ENCODE measurements around the gene BICDL1. TPM values are rescaled to one million over a fixed set of nuclear protein-coding genes. Genes with fewer than 3 reads are reported as not detected.

Gene BICDL1
- total RNA-seq, 1 experiment from 2014 or later, result 2.4 TPM

GRCh38 chr12:120096671-120097202 lies 107.7 kb downstream of the BICDL1 start:
- DNase-seq (ENCODE audit: low spot score), result no peak
- BruUV-seq (replicated peaks), result no TSS peak
- ChIA-PET POLR2A (ENCODE audit: low non-redundant PET) (no interaction called here), CTCF (no interaction called here)
- Histone ChIP-seq H3K9me3 (ENCODE audit: low read depth, low read length, poor library complexity, severe bottlenecking) (no peaks in the 10 kb centered on the region), H3K4me1 (ENCODE audit: insufficient read depth, low read length, poor library complexity, severe bottlenecking) (peaks cover under 1% of the 10 kb centered on the region), H3K27me3 (replicated peaks; ENCODE audit: insufficient read depth, low read depth, low read length, poor library complexity) (no peaks in the 10 kb centered on the region), H3K4me3 (ENCODE audit: low read depth, low read length, poor library complexity, severe bottlenecking) (no peak overlapping the region), H3K27ac (ENCODE audit: low read depth, low read length, poor library complexity, severe bottlenecking) (no peak overlapping the region), H3K36me3 (ENCODE audit: insufficient read depth, low read length, poor library complexity, severe bottlenecking) (peaks cover 7% of the 10 kb centered on the region)
- intact Hi-C loops (cut with micrococcal nuclease; ENCODE audit: unreplicated experiment), result no loop called here
- TF ChIP-seq EZH2 (IDR thresholded peaks at IDR 0.05; ENCODE audit: borderline replicate concordance, low read depth, low read length, poor library complexity, severe bottlenecking), result no peak
- TF ChIP-seq, protein P1, sequence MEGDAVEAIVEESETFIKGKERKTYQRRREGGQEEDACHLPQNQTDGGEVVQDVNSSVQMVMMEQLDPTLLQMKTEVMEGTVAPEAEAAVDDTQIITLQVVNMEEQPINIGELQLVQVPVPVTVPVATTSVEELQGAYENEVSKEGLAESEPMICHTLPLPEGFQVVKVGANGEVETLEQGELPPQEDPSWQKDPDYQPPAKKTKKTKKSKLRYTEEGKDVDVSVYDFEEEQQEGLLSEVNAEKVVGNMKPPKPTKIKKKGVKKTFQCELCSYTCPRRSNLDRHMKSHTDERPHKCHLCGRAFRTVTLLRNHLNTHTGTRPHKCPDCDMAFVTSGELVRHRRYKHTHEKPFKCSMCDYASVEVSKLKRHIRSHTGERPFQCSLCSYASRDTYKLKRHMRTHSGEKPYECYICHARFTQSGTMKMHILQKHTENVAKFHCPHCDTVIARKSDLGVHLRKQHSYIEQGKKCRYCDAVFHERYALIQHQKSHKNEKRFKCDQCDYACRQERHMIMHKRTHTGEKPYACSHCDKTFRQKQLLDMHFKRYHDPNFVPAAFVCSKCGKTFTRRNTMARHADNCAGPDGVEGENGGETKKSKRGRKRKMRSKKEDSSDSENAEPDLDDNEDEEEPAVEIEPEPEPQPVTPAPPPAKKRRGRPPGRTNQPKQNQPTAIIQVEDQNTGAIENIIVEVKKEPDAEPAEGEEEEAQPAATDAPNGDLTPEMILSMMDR (conservative IDR thresholded peaks at IDR 0.05; ENCODE audit: low read depth, low read length), result no peak

GRCh38 chr12:120098756-120099470 lies 109.9 kb downstream of the BICDL1 start:
- no peak overlapping the region for H3K27ac ChIP-seq (ENCODE audit: low read depth, low read length, poor library complexity, severe bottlenecking)
- peaks cover 21% of the 10 kb centered on the region for H3K36me3 ChIP-seq (ENCODE audit: insufficient read depth, low read length, poor library complexity, severe bottlenecking)
- no TSS peak for BruUV-seq (replicated peaks)
- intact Hi-C loops (cut with micrococcal nuclease; ENCODE audit: unreplicated experiment), result no loop called here
- H3K4me1 ChIP-seq (ENCODE audit: insufficient read depth, low read length, poor library complexity, severe bottlenecking), result no peaks in the 10 kb centered on the region
- CTCF ChIA-PET, result no interaction called here
- POLR2A ChIA-PET (ENCODE audit: low non-redundant PET), result no interaction called here
- H3K27me3 ChIP-seq (replicated peaks; ENCODE audit: insufficient read depth, low read depth, low read length, poor library complexity), result no peaks in the 10 kb centered on the region
- TF ChIP-seq, protein P1 (conservative IDR thresholded peaks at IDR 0.05; ENCODE audit: low read depth, low read length), result no peak
- no peak for TF ChIP-seq EZH2 (IDR thresholded peaks at IDR 0.05; ENCODE audit: borderline replicate concordance, low read depth, low read length, poor library complexity, severe bottlenecking)
- DNase-seq (ENCODE audit: low spot score), result no peak
- no peak overlapping the region for H3K4me3 ChIP-seq (ENCODE audit: low read depth, low read length, poor library complexity, severe bottlenecking)
- H3K9me3 ChIP-seq (ENCODE audit: low read depth, low read length, poor library complexity, severe bottlenecking), result no peaks in the 10 kb centered on the region

- TF ChIP-seq, protein P1 (conservative IDR thresholded peaks at IDR 0.05; ENCODE audit: low read depth, low read length), result no peak
- no peak for TF ChIP-seq EZH2 (IDR thresholded peaks at IDR 0.05; ENCODE audit: borderline replicate concordance, low read depth, low read length, poor library complexity, severe bottlenecking)
- Histone ChIP-seq H3K36me3 (ENCODE audit: insufficient read depth, low read length, poor library complexity, severe bottlenecking) (peaks cover 22% of the 10 kb centered on the region), H3K27me3 (replicated peaks; ENCODE audit: insufficient read depth, low read depth, low read length, poor library complexity) (no peaks in the 10 kb centered on the region), H3K4me1 (ENCODE audit: insufficient read depth, low read length, poor library complexity, severe bottlenecking) (no peaks in the 10 kb centered on the region), H3K9me3 (ENCODE audit: low read depth, low read length, poor library complexity, severe bottlenecking) (no peaks in the 10 kb centered on the region), H3K4me3 (ENCODE audit: low read depth, low read length, poor library complexity, severe bottlenecking) (no peak overlapping the region), H3K27ac (ENCODE audit: low read depth, low read length, poor library complexity, severe bottlenecking) (no peak overlapping the region)
- intact Hi-C loops (cut with micrococcal nuclease; ENCODE audit: unreplicated experiment), result no loop called here
- ChIA-PET POLR2A (ENCODE audit: low non-redundant PET) (no interaction called here), CTCF (no interaction called here)
- DNase-seq (ENCODE audit: low spot score), result no peak
- BruUV-seq (replicated peaks), result no TSS peak
These were observed 110.7 kb downstream of the BICDL1 start for GRCh38 chr12:120099738-120100137.

All from A673 (cell line).